HL-60 (cell line): Measurements from ENCODE around the gene AOPEP.

Source experiments
- CTCF ChIP-seq: IDR thresholded peaks from one replicate; pipeline ENCODE4 v1.5.1; 2011; ENCODE audit warnings: low read length, control low read depth, inconsistent platforms; ENCODE audit not compliant: insufficient read depth
- POLR2AphosphoS5 ChIP-seq: IDR thresholded peaks from 2 replicates; pipeline ENCODE4 v1.6.1; 2012; ENCODE audit warnings: low read depth
- SPI1 ChIP-seq: IDR thresholded peaks from 2 replicates; pipeline ENCODE4 v1.6.1; 2012; ENCODE audit warnings: low read depth, mild to moderate bottlenecking, borderline replicate concordance

- TF ChIP-seq CTCF (no peak), SPI1 (no peak), POLR2AphosphoS5 (no peak)
Observed at GRCh38 chr9:95108777-95109176, 382.3 kb downstream of the AOPEP start.
